Neural crest cell (in vitro differentiated cells): ENCODE data around the gene DPP7. TPM values are rescaled to one million over a fixed set of nuclear protein-coding genes. Genes with fewer than 3 reads are reported as not detected.

Experiments
- DNase-seq: peaks from one replicate; pipeline ENCODE4 v3.0.0; 2021; ENCODE audit warnings: low read depth, mixed read lengths, low spot score
- H3K27ac Mint-ChIP-seq: one replicate; pipeline ENCODE4 v1.8.0; 2021; ENCODE audit warnings: mild to moderate bottlenecking, mixed read lengths; ENCODE audit not compliant: unreplicated experiment
- H3K27me3 Mint-ChIP-seq: 2 replicates; pipeline ENCODE4 v1.8.0; 2021; ENCODE audit warnings: low read depth, mild to moderate bottlenecking, mixed read lengths
- H3K36me3 Mint-ChIP-seq: 2 replicates; pipeline ENCODE4 v1.8.0; 2021; ENCODE audit warnings: low read depth, mild to moderate bottlenecking, mixed read lengths
- H3K4me1 Mint-ChIP-seq: 2 replicates; pipeline ENCODE4 v1.8.0; 2021; ENCODE audit warnings: mixed read lengths
- H3K4me3 Mint-ChIP-seq: one replicate; pipeline ENCODE4 v1.8.0; 2021; ENCODE audit warnings: mild to moderate bottlenecking, mixed read lengths
- H3K9me3 Mint-ChIP-seq: 2 replicates; pipeline ENCODE4 v1.8.0; 2021; ENCODE audit warnings: mixed read lengths
- CTCF ChIP-seq: fragments of 200-600 bp; sonication (generic); conservative IDR thresholded peaks from 2 replicates; pipeline ENCODE4 v1.5.0; 2021; ENCODE audit warnings: antibody characterized with exemption, mild to moderate bottlenecking
- total RNA-seq: library from RNA; stranded (reverse); gene quantifications from 2 replicates; pipeline ENCODE4 v1.2.1, GENCODE V29; 2021

DPP7 gene
- total RNA-seq, 1 donor from 2014 or later: 46.5 TPM

- H3K27ac Mint-ChIP-seq: no peak overlapping the region
- no peak for TF ChIP-seq CTCF
- peaks cover 7% of the 10 kb centered on the region for H3K27me3 Mint-ChIP-seq
- H3K36me3 Mint-ChIP-seq: no peaks in the 10 kb centered on the region
- H3K4me3 Mint-ChIP-seq: no peak overlapping the region
- no peak for DNase-seq
- H3K4me1 Mint-ChIP-seq: no peaks in the 10 kb centered on the region
- H3K9me3 Mint-ChIP-seq: no peaks in the 10 kb centered on the region
Observed at GRCh38 chr9:137108608-137109249, 5.8 kb downstream of the DPP7 start.

GRCh38 chr9:137107982-137108381, 6.6 kb downstream of the DPP7 start:
- Mint-ChIP-seq H3K9me3 (no peaks in the 10 kb centered on the region), H3K27me3 (peaks cover 1% of the 10 kb centered on the region), H3K4me1 (no peaks in the 10 kb centered on the region), H3K27ac (no peak overlapping the region), H3K4me3 (no peak overlapping the region), H3K36me3 (no peaks in the 10 kb centered on the region)
- no peak for DNase-seq
- no peak for TF ChIP-seq CTCF

- no peaks in the 10 kb centered on the region for H3K4me1 Mint-ChIP-seq
- DNase-seq: no peak
- no peaks in the 10 kb centered on the region for H3K36me3 Mint-ChIP-seq
- no peak overlapping the region for H3K27ac Mint-ChIP-seq
- H3K4me3 Mint-ChIP-seq: no peak overlapping the region
- no peaks in the 10 kb centered on the region for H3K9me3 Mint-ChIP-seq
- H3K27me3 Mint-ChIP-seq: no peaks in the 10 kb centered on the region
- TF ChIP-seq CTCF: no peak
Observed at GRCh38 chr9:137107312-137107921, 7.1 kb downstream of the DPP7 start.

GRCh38 chr9:137106662-137107250, 7.8 kb downstream of the DPP7 start:
- no peak for TF ChIP-seq CTCF

GRCh38 chr9:137105814-137106661, 8.5 kb downstream of the DPP7 start:
- H3K27me3 Mint-ChIP-seq: no peaks in the 10 kb centered on the region
- no peaks in the 10 kb centered on the region for H3K36me3 Mint-ChIP-seq
- H3K27ac Mint-ChIP-seq: no peak overlapping the region
- no peak overlapping the region for H3K4me3 Mint-ChIP-seq
- DNase-seq: no peak
- TF ChIP-seq CTCF: no peak
- H3K9me3 Mint-ChIP-seq: no peaks in the 10 kb centered on the region
- no peaks in the 10 kb centered on the region for H3K4me1 Mint-ChIP-seq

More at GRCh38 chr9:137106662-137107250, 7.8 kb downstream of the DPP7 start:
- Mint-ChIP-seq H3K9me3 (no peaks in the 10 kb centered on the region), H3K36me3 (no peaks in the 10 kb centered on the region), H3K27ac (no peak overlapping the region), H3K4me3 (no peak overlapping the region), H3K4me1 (no peaks in the 10 kb centered on the region), H3K27me3 (no peaks in the 10 kb centered on the region)
- DNase-seq: no peak
